Retinal pigment epithelial cell (primary cell): Measurements from ENCODE around the gene L3MBTL1.

Experiments
- DNase-seq: peaks from one replicate; pipeline ENCODE4 v3.0.0-alpha.2; 2010; ENCODE audit warnings: low read depth
- H3K4me3 ChIP-seq: 2 replicates; pipeline ENCODE4 v1.5.1; 2011; ENCODE audit warnings: mild to moderate bottlenecking, low read length, control low read depth, moderate library complexity
- TF ChIP-seq, protein P1 (sequence below): conservative IDR thresholded peaks from 2 replicates; pipeline ENCODE4 v1.5.1; 2011; ENCODE audit warnings: low read depth, low read length, control low read depth, inconsistent platforms

L3MBTL1 gene

GRCh38 chr20:43563429-43563828 lies 55.9 kb downstream of the L3MBTL1 start:
- no peak overlapping the region for H3K4me3 ChIP-seq
- DNase-seq: no peak
- TF ChIP-seq, protein P1, sequence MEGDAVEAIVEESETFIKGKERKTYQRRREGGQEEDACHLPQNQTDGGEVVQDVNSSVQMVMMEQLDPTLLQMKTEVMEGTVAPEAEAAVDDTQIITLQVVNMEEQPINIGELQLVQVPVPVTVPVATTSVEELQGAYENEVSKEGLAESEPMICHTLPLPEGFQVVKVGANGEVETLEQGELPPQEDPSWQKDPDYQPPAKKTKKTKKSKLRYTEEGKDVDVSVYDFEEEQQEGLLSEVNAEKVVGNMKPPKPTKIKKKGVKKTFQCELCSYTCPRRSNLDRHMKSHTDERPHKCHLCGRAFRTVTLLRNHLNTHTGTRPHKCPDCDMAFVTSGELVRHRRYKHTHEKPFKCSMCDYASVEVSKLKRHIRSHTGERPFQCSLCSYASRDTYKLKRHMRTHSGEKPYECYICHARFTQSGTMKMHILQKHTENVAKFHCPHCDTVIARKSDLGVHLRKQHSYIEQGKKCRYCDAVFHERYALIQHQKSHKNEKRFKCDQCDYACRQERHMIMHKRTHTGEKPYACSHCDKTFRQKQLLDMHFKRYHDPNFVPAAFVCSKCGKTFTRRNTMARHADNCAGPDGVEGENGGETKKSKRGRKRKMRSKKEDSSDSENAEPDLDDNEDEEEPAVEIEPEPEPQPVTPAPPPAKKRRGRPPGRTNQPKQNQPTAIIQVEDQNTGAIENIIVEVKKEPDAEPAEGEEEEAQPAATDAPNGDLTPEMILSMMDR: peak; percentile 19

DNA sequence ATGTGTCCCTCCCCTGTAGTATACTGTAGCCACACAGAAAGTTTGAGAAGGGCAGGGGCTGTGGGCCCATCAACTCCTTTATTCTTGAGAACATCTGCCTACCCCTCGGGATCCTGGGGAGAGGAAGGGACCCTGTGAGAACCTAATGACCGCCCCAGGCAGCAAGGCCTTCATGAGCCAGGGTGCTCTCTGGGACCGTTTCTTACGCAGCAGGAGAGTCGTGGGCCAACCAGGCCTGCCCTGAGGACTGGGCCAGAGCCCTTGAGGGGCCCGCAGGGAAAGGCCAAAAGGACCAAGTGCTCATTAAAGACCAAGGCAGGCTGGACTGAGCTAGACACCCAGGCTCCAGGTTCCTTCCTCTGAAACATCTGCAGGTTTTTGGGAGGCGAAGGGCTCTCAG lies 56.5 kb downstream of the L3MBTL1 start:
- DNase-seq: no peak
- H3K4me3 ChIP-seq: no peak overlapping the region
- TF ChIP-seq, protein P1: no peak

- no peak overlapping the region for H3K4me3 ChIP-seq
- TF ChIP-seq, protein P1: no peak
- DNase-seq: no peak
Observed at GRCh38 chr20:43564455-43564854, 57.0 kb downstream of the L3MBTL1 start.

GRCh38 chr20:43564993-43565757 lies 57.7 kb downstream of the L3MBTL1 start:
- no peak for DNase-seq
- TF ChIP-seq, protein P1: no peak
- no peak overlapping the region for H3K4me3 ChIP-seq

DNA sequence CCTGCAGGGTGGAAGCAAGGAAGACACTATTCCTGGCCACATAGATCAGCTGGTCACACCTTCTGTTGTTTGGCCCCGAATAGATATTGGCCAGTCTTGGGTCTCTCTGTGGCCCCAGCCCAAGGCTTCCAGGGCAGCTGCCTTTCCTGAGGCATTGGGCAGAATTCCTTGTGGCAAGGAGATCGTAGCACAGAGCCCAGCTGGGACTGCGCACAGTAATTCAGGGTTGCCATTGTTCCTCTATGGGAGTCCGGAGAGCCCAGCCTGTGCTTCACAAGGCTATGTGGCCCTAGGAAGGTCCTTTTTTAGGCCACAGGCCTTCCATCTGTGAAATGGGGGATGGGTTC lies 58.2 kb downstream of the L3MBTL1 start:
- TF ChIP-seq, protein P1: no peak
- DNase-seq: no peak

DNA sequence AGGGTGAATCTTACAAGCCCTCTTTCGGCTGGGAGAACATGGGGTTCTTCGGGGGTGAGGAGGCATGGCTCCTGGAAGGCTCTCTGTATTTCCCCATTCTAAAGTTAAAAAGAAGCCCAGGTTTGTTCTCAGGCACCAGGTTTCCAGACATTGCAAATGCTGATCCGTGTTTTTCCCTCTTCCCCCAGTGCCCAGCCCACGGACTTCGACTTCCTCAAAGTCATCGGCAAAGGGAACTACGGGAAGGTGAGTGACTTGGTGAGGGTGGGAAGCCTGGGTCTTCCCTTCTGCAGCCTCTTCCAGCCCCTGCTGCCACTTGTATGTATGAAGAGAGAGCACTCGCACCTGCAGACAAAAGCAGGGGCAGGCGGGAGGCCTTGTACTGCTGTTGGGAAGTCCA lies 60.0 kb downstream of the L3MBTL1 start:
- TF ChIP-seq, protein P1: no peak
- H3K4me3 ChIP-seq: no peak overlapping the region
- no peak for DNase-seq

More for the DNA sequence above, 58.2 kb downstream of the L3MBTL1 start:
- H3K4me3 ChIP-seq: no peak overlapping the region

DNA sequence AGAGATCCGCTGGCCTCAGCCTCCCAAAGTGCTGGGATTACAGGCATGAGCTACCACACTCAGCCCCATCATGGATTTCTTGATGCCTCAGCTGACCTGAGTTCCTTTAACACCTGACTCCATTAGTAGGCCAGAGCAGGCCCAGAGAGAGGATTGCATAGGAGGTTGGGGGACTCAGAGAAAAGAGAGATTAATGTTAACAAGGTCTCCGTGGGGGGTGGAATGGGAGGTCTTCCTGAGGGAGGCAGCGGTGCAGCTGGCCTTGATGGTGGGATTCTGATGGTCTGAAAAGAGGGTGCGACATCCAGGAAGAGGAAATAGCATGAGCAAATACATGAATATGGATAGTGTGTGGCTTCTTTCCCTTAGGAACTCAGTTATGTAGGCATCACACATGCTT lies 61.2 kb downstream of the L3MBTL1 start:
- no peak overlapping the region for H3K4me3 ChIP-seq
- TF ChIP-seq, protein P1: no peak
- no peak for DNase-seq
